ENCODE data around the gene DNAJC4.

DNAJC4 gene

DNA sequence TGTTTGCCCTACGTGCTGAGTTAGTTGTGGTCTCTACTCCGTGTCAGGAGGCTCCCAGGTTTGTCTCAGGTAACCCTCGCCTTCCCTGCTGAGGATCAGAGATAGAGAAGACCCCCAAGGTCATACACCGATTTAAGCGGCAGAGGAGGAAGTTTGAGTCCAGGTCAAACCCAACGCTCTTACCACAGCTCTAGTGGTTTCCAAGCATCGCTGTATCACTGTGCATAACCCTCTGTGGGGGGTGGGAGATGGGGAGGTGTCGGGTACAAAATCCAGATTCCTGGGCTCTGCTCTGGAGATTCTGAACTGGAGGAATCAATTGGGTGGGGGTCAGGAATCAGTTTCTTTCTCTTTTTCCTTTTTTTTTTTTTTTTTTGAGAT is 627 bp downstream of the DNAJC4 start:
- no peak for DNase-seq (ENCODE audit: low read depth)

DNA sequence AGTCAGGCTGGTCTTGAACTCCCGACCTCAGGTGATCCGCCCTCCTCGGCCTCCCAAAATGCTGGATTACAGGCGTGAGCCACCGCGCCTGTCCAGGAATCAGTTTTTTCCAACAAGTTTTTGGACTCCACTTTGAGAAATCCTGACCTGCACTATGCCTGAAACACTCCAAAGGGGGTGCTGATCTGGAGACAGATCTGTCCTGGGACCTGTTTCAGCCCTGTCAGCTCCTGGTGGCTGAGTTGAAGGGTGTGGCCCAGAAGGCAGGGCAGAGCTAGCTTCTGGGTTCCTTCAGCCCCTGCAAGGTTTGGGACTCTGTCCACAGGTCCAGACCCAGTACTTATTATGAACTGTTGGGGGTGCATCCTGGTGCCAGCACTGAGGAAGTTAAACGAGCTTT is 1.2 kb downstream of the DNAJC4 start:
- no peak for DNase-seq (ENCODE audit: low read depth)

DNA sequence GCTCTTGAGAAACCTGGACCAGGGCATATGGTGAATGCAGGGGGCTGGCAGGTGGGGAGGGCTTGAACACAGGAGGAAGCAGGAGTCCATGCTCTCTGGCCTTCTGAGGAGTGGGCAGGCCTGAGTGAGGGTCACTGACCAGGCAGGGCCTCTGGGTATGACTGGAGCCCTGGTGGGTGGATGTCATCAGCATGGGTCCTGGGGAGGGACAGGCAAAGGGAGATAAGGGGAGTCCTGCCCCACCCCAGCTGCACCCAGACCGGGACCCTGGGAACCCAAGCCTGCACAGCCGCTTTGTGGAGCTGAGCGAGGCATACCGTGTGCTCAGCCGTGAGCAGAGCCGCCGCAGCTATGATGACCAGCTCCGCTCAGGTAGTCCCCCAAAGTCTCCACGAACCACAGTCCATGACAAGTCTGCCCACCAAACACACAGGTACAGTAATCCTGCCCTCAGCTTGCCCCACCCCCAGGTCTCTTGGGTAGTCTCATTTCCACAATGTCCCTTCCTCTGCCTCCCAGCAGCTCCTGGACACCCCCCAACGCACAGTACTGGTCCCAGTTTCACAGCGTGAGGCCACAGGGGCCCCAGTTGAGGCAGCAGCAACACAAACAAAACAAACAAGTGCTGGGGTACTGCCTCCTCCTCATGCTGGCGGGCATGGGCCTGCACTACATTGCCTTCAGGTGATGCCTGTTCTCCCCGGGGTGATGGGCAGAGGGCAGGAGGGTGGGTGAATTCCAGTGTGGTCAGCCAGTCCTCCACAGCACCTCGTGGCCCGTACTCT is 2.0 kb downstream of the DNAJC4 start:
- no peak for DNase-seq (ENCODE audit: low read depth)

DNA sequence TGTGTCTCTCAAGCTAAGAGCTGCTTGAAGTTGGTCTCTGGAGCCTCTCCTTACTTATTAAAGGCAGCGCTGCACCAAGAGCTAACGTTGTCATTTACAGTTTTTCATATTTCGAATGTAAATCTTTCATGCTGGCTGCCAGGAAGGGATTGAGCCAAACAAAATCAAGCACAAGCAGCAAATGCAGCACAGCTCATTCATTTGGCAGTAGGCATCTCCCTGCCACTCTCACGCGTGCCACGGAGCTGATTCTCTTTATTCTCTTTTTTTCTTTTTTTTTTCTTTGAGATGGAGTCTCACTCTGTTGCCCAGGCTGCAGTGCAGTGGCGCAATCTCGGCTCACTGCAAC is 2.6 kb downstream of the DNAJC4 start:
- no peak for DNase-seq (ENCODE audit: low read depth)

DNA sequence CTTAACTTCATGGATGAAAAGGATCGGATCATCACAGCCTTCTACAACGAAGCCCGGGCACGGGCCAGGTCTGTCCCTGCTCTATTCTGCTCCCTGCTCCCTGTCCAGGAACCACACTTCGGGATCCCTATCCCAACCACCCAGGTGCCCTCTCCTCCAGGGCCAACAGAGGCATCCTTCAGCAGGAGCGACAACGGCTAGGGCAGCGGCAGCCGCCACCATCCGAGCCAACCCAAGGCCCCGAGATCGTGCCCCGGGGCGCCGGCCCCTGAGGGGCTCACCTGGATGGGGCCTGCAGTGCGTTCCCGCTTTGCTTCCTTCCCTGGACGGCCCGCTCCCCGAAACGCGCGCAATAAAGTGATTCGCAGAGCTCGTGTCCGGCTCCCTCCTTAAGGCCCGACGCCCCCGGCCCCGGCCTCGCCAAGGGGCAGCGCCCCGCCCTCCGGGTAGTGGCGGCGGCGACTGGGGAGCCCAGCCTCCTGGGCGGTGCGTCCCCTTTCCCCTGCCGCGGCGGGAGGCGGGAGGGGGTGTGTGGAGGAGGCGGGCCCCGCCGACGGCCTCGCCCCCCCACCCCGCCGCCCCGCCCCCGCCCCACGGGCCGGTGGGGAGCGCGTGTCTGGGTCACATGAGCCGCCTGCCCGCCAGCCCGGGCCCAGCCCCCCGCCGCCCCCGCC is 3.7 kb downstream of the DNAJC4 start, which contains the start of gene VEGFB:
Gene VEGFB (plus strand): TSS at position 672 of the 674 bp plus-strand sequence. CDS start 250 bp downstream, outside the sequence.
- peak; percentile 64 for DNase-seq (ENCODE audit: low read depth)

DNA sequence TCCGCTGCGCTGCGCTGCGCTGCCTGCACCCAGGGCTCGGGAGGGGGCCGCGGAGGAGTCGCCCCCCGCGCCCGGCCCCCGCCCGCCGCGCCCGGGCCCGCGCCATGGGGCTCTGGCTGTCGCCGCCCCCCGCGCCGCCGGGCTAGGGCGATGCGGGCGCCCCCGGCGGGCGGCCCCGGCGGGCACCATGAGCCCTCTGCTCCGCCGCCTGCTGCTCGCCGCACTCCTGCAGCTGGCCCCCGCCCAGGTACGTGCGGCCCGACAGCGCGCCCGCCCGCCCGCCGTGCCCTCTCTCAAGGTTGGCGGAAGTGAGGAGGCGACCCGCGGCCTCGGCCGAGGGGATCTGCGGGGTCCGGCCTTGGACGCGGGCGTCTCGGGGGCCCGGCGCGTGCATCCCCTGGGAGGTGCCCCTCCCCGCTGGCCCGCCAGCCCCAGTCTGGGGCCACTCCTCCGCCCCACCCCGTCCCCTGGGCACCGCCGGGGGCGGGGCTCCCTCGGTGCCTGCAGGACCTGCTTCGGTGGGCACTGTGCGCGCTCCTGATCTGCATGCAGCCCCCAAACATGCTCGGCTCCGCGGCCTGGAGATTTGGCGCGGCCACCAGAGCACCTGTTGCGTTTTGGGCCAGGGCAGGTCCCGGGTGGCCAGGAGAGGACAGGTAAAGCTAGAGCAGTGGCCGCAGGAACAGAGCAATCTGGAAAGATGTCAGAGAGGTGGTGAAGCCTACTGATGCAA is 4.5 kb downstream of the DNAJC4 start:
- no peak for DNase-seq (ENCODE audit: low read depth)

DNA sequence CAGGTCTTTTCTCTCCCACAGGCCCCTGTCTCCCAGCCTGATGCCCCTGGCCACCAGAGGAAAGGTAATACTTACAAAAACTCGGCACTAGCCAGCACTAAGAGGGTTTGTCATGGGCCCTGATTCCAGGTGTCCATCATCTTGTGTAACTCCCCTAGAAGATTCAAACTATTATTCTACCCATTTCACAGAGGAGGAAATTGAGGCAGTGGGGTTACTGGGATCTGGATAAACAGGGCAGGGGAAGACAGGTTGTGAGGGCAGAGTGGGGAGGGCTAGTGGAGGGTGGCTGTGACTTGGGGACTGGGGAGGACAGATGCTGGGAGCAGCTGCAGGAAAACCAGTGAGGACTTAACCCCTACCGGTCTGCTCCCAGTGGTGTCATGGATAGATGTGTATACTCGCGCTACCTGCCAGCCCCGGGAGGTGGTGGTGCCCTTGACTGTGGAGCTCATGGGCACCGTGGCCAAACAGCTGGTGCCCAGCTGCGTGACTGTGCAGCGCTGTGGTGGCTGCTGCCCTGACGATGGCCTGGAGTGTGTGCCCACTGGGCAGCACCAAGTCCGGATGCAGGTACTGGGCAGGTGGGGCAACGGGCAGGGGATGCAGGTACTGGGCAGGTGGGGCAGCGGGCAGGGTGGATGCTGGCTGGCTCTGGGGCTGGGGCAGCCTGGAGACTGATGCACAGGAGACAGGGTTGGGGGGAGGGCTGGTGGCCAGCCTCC is 5.3 kb downstream of the DNAJC4 start:
- DNase-seq (ENCODE audit: low read depth): no peak

DNA sequence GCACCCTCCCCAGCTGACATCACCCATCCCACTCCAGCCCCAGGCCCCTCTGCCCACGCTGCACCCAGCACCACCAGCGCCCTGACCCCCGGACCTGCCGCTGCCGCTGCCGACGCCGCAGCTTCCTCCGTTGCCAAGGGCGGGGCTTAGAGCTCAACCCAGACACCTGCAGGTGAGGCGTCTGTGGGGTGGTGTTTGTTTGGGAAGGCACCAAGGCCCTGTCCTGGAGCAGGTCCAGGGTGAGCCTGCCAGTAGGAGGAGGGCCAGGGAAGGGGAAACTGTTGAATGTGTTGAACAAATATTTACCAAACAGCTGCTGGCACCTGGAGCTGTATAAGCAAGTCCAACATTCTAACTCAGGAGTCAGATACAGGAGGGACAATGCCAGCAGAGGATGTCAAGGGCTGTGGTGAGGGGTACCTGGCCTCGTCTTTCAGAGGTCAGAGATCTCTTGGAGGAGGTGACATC is 7.2 kb downstream of the DNAJC4 start:
- DNase-seq (ENCODE audit: low read depth): no peak

DNA sequence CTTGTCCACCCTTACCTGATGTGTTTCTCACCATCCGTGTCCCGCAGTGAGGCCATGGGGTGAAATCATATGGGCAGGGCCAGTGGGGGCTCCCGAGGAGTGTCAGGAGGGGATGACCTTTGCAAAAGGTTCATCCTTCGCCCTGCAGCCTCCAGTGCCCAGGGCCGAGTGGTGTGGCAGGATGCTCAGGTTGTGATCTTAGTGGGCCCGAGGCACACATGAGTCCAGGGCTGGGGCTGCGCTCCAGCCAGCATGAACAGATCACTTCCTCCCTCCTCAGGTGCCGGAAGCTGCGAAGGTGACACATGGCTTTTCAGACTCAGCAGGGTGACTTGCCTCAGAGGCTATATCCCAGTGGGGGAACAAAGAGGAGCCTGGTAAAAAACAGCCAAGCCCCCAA is 7.7 kb downstream of the DNAJC4 start:
- DNase-seq (ENCODE audit: low read depth): no peak

DNA sequence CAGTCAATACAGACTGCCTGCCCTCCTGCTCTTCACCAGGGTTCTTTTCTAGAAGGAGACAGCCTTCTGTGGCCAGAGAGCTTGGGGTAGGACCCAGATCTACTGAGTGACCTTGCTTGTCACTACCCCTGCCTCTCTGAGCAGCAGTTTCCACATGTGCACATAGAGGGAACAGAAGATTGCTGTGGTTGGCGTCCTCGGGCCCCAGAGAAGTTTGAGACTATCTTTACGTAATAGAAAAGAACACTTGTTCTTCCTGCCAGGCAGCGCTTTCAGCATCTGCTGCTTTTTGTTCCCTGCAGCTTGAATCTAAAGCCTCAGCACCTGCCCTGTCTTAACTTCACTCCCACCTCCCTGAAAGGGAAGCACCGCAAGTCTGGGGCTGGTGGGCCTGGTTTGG is 8.7 kb downstream of the DNAJC4 start:
- no peak for DNase-seq (ENCODE audit: low read depth)

DNA sequence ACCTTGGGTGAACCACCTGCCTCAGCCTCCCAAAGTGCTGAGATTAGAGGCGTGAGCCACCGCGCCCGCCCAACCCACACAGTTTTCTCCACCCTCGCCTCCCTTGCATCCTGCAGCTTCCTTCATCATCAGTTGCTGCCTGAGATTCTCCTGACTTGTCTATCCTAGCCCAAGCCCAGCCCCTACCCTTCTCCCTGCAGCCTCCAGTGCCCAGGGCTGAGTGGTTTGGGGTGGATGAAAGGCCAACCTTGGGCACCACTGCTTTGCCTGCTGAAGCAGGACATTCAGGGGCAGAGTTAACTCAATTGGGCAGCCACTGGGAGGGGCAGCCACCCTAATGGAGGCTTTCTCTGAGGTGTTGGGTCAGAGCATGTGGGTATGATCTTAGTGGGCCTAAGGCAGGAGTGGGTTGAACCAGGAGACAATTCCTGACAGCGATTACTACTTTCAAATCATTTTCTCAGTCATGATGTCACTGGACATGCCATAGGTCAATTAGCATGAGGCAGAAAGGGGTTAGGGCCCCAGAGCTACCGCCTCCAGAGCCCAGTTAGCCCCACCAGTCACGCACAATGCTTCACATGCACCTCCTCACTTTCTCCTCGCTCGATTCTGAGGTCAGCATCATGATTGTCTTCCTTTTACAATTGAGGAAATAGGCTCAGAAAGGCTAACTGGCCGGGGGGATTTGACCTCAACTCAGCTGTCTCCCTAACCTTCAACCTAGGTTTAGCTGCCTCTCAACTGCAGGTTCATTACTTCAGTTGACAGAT is 9.5 kb downstream of the DNAJC4 start:
- DNase-seq (ENCODE audit: low read depth): no peak

DNA sequence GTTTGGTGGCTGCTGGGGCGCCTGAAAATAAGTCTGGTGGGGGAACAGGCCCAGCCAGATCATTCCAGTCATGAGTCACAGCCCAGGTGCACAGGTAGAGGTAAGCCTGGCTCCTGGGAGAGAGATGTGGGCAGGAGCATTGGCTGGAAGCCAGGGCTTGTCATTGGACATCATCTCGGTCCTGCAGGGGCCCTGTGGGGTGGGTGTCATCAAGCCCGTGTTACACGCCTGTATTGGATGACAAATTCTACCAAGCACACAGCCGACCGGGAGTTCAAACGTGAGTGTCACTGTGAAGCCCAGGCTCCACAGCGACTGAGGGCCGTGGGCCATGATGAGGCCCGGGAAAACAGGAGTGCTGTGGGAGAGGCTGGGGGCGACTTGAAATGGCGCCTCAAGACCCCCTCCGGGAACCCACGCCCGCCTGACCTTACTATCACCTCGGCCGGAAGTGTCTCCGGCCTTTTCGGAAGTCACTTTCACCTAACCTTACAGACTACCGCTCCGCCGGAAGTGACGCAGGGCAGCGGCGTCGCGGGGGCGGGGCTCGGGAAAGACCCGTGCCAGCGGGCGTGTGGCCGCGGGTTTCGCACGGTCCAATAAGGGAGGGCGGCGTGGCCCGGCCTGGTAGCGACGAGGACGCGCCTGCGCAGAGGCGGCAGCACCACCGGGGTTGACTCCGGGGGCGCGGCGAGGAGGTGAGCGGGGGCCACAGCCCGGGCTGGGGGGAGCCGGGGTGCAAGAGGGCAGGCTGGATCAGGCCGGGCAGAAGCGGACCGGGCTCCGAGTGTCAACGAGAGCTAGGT is 10.3 kb downstream of the DNAJC4 start, which contains the start of gene FKBP2:
Gene FKBP2 (plus strand): TSS at position 661 of the 806 bp plus-strand sequence. CDS start 1,293 bp downstream, outside the sequence.
- DNase-seq (ENCODE audit: low read depth): peak; percentile 98

DNA sequence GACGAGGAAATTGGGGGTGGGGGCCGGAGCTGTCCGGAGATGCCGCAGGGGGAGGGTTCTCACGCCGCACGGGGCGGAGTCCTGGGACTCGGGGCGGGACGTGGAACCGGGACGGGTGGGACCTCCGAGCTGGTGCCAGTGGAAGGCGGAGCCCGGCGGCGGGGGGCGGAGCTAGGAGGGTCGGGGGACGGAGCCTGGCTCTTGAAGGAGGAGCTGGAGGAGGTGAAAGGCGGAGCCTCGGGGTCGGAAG is 10.8 kb downstream of the DNAJC4 start:
- DNase-seq (ENCODE audit: low read depth): peak; percentile 100

DNA sequence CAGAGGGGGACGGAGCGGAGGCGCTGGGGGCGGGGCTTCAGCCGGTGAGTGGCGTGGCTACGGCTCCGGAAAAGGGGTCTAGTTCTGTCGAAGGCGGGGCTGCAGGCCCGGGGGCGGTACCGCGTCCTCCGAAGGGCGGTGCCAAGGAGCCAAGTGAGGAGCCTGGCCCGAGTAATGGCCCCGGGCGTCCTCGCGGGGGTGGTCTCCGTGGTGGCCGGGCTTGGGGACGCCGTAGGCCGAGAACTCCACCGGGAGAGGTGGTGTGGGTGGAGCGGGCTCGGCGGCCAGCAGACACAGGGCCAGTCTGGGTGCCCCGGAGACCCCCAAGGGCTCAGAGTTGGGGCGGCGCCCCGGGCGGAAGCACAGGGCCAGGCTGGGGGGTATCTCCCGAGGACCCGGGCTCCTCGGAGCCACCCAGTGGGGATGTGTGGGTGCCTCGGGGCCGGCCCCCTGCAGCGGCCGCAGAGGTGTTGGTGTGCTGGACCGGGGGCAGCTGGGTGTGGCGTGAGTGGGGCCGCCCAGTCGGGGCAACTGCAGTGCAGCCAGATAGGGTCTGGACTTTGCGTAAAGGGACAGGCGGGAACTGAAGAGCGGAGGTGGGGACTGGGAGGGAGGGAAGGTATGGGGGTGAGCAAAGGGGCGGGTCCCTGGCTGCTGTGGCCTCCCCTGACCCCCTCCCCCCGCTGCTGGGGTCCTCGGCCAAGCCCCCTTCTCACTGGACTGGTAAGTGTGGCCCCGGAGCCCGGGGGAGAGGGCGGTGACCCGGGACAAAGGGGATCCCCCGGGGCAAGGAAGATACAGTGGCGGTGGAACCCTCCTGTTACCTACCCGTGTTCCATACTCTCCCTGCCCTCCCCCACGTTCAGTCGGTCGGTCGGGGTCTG is 11.4 kb downstream of the DNAJC4 start:
- DNase-seq (ENCODE audit: low read depth): no peak

DNA sequence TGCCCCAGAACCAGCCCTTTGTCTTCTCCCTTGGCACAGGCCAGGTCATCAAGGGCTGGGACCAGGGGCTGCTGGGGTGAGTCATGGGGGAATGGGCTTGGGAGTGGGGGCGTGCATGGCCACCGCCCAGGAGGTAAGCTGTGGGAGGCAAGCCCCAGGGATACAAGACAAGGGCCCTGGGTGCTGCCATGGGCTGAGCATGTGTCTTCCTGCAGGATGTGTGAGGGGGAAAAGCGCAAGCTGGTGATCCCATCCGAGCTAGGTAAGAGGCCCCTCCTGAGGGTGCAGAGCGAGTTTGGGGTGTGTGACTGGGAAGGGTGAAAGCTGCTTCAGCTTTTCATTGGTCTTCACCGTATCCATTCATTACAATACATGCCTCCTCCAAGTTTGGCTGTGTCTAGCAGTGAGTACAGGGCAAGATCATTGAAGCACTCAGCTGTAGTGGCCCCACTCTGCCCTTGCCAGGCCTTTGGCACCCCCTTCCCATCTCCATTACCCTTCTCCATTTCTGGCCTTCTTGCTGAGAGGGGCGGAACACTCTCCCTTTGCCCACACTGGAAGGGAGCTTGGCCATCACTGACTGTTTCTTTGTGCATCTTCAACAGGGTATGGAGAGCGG is 13.0 kb downstream of the DNAJC4 start:
- DNase-seq (ENCODE audit: low read depth): no peak

DNA sequence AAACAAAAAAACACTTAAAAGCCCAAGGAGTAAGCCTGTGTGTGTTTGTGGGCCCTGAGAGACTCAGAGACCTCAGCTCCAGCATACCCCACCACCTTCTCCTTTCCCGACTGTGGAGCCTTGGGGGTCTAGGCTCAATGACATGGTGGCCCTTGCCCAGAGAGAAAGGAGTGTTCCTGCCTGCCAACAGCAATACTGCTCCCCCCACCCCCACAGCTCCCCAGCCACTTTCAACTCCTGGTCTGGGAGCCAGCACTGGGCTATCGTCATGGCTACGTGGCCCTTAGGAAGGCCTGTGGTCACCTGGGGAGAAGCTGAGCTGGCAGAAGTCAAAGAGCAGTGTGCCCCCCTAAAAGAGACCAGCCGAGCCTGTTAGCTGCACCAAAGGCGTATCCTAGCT is 13.8 kb downstream of the DNAJC4 start:
- no peak for DNase-seq (ENCODE audit: low read depth)

DNA sequence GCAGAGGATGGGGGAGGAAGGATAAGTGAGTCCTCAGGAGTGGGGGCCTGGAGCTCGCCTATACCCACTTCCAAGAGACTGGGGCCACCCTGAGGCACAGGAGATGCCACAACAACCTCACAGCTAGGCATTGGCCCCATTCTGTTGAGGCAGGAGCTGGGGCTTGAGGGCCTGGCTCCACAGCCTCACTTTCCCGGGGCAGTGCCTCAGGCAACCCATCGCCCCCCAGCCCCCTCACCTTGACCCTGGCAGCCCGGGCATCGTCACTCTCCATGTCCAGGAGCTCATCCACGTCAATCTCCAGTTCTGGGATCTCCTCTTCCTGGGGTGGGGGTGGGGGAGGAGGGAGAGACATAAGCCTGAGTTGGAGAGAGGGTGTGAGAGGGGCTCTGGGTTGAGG is 14.6 kb downstream of the DNAJC4 start:
- no peak for DNase-seq (ENCODE audit: low read depth)

DNA sequence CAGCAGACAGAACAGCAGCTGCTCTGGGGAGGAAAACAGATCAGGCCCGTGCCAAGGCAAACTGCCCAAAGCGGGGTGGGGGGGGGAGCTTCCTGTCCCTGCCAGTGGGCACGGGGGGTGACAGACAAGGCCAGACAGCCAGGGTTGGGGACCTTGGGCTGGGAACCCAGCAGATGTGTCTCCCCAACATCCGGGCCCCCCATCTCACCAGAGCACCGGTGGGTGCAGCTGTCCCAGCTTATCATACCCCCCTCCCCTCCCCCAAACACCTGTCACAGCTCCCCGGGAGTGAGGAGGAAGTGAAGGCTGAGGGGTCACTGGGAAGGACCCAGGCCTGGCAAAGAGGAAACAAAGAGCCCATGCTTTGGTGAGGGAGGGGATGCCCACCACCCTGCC is 15.1 kb downstream of the DNAJC4 start:
- no peak for DNase-seq (ENCODE audit: low read depth)

Measured in activated T-cell treated with anti-CD3 and anti-CD28 coated beads for 24 hours (primary cell).